Trophoblast cell (in vitro differentiated cells and primary cell): ENCODE measurements around the gene FBXO17.

Experiments
- DNase-seq, 2 donors: peaks; one replicate each; pipeline ENCODE4 v3.0.0-alpha.2; 2016
- H2AFZ ChIP-seq: 2 replicates; pipeline ENCODE4 v1.6.1; 2013; ENCODE audit warnings: low read length, moderate library complexity, mild to moderate bottlenecking; ENCODE audit not compliant: insufficient read depth, poor library complexity
- H2AK5ac ChIP-seq: 2 replicates; pipeline ENCODE4 v1.6.1; 2013; ENCODE audit warnings: mild to moderate bottlenecking, low read length
- H2BK120ac ChIP-seq: 2 replicates; pipeline ENCODE4 v1.6.1; 2013; ENCODE audit warnings: low read length, mild to moderate bottlenecking, moderate library complexity; ENCODE audit not compliant: insufficient read depth, poor library complexity
- H2BK12ac ChIP-seq: 2 replicates; pipeline ENCODE4 v1.6.1; 2013; ENCODE audit warnings: mild to moderate bottlenecking, low read length, moderate library complexity
- H2BK5ac ChIP-seq: 2 replicates; pipeline ENCODE4 v1.6.1; 2013; ENCODE audit warnings: low read length, low read depth, moderate library complexity, mild to moderate bottlenecking; ENCODE audit not compliant: poor library complexity
- H3K14ac ChIP-seq: 2 replicates; pipeline ENCODE4 v1.6.1; 2013; ENCODE audit warnings: mild to moderate bottlenecking, low read length
- H3K18ac ChIP-seq: 2 replicates; pipeline ENCODE4 v1.6.1; 2013; ENCODE audit warnings: mild to moderate bottlenecking, low read length
- H3K23ac ChIP-seq: 2 replicates; pipeline ENCODE4 v1.6.1; 2013; ENCODE audit warnings: low read length
- H3K27ac ChIP-seq: 2 replicates; pipeline ENCODE4 v1.5.1; 2013; ENCODE audit warnings: low read depth, mild to moderate bottlenecking, inconsistent platforms, low read length, moderate library complexity
- H3K27me3 ChIP-seq: 2 replicates; pipeline ENCODE4 v1.6.1; 2013; ENCODE audit warnings: inconsistent platforms, mild to moderate bottlenecking, low read length, moderate library complexity; ENCODE audit not compliant: insufficient read depth
- H3K36me3 ChIP-seq, 2 experiments: 1 replicate in 1 of 2; 2 replicates in 1 of 2; pipeline ENCODE4 v1.6.1; 2013; ENCODE audit warnings: low read length in 2 of 2, mild to moderate bottlenecking in 2 of 2, moderate library complexity in 1 of 2; ENCODE audit not compliant: insufficient read depth in 2 of 2, control insufficient read depth in 1 of 2
- H3K4ac ChIP-seq: 2 replicates; pipeline ENCODE4 v1.6.1; 2013; ENCODE audit warnings: low read depth, mild to moderate bottlenecking, low read length, moderate library complexity
- H3K4me1 ChIP-seq, 2 experiments: 1 replicate in 1 of 2; 2 replicates in 1 of 2; pipeline ENCODE4 v1.6.1; 2013; ENCODE audit warnings: low read length in 2 of 2, mild to moderate bottlenecking in 2 of 2, moderate library complexity in 1 of 2; ENCODE audit not compliant: insufficient read depth in 2 of 2, control insufficient read depth in 1 of 2
- H3K4me2 ChIP-seq: 2 replicates; pipeline ENCODE4 v1.6.1; 2013; ENCODE audit warnings: inconsistent platforms, mild to moderate bottlenecking, low read length, moderate library complexity
- H3K4me3 ChIP-seq: 2 replicates; pipeline ENCODE4 v1.5.1; 2013; ENCODE audit warnings: mild to moderate bottlenecking, low read depth, low read length, inconsistent platforms
- H3K79me1 ChIP-seq: one replicate; pipeline ENCODE4 v1.6.1; 2013; ENCODE audit warnings: low read length
- H3K79me2 ChIP-seq: 2 replicates; pipeline ENCODE4 v1.6.1; 2013; ENCODE audit warnings: low read length, mild to moderate bottlenecking; ENCODE audit not compliant: control insufficient read depth, insufficient read depth, poor library complexity
- H3K9ac ChIP-seq: 2 replicates; pipeline ENCODE4 v1.6.1; 2013; ENCODE audit warnings: mild to moderate bottlenecking, low read length
- H3K9me3 ChIP-seq: 2 replicates; pipeline ENCODE4 v1.6.1; 2013; ENCODE audit warnings: low read depth, mild to moderate bottlenecking, control low read depth, inconsistent platforms, low read length; ENCODE audit not compliant: insufficient read depth
- H4K12ac ChIP-seq: 2 replicates; pipeline ENCODE4 v1.6.1; 2013; ENCODE audit warnings: low read depth, mild to moderate bottlenecking, low read length, moderate library complexity
- H4K8ac ChIP-seq: 2 replicates; pipeline ENCODE4 v1.6.1; 2013; ENCODE audit warnings: low read depth, mild to moderate bottlenecking, low read length, moderate library complexity
- H4K91ac ChIP-seq: one replicate; pipeline ENCODE4 v1.6.1; 2013; ENCODE audit warnings: low read depth, mild to moderate bottlenecking, low read length, moderate library complexity
- WGBS: extraction: QIAGEN DNeasy Blood & Tissue Kit; methylation state at CpG from one replicate; pipeline ENCODE4 v1.1.7; 2013; ENCODE audit warnings: missing lambda C conversion rate; ENCODE audit not compliant: insufficient read length, insufficient coverage; ENCODE audit errors: extremely low coverage; 5-methylcytosine and 5-hydroxymethylcytosine counted together

The FBXO17 gene

GRCh38 chr19:38951187-38951586 is 24.4 kb downstream of the FBXO17 start:
- Histone ChIP-seq H3K18ac (no peak overlapping the region), H3K9ac (no peak overlapping the region), H3K4ac (no peak overlapping the region), H3K4me1 (peaks cover 0 to 5% of the 10 kb centered on the region in 2 experiments), H3K27me3 (no peaks in the 10 kb centered on the region), H3K23ac (no peak overlapping the region), H3K9me3 (peaks cover 2% of the 10 kb centered on the region), H4K12ac (no peak overlapping the region), H3K4me3 (no peak overlapping the region), H2AK5ac (no peak overlapping the region), H2BK12ac (no peak overlapping the region), H2BK5ac (no peak overlapping the region), H3K79me1 (no peaks in the 10 kb centered on the region), H4K91ac (no peak overlapping the region), H3K36me3 (peaks cover 0 to 1% of the 10 kb centered on the region in 2 experiments), H3K79me2 (no peaks in the 10 kb centered on the region), H3K4me2 (no peak overlapping the region), H3K27ac (no peak overlapping the region), H2BK120ac (no peak overlapping the region), H4K8ac (no peak overlapping the region), H2AFZ (no peak overlapping the region), H3K14ac (no peak overlapping the region)
- WGBS: no CpG with 5 or more reads among the region's 3 CpGs
- DNase-seq: no peak

- H2BK120ac ChIP-seq: no peak overlapping the region
These were observed 25.8 kb downstream of the FBXO17 start for GRCh38 chr19:38949580-38950367.

GRCh38 chr19:38946229-38947010 is 29.1 kb downstream of the FBXO17 start:
- H3K27ac ChIP-seq: no peak overlapping the region
- H2AK5ac ChIP-seq: no peak overlapping the region
- H3K4me2 ChIP-seq: no peak overlapping the region
- peaks cover 3% of the 10 kb centered on the region for H3K9me3 ChIP-seq
- H3K79me1 ChIP-seq: no peaks in the 10 kb centered on the region
- H3K23ac ChIP-seq: no peak overlapping the region
- no peak overlapping the region for H3K4me3 ChIP-seq
- peaks cover 0 to 4% of the 10 kb centered on the region in 2 experiments for H3K36me3 ChIP-seq
- no peak overlapping the region for H3K4ac ChIP-seq
- no peak overlapping the region for H2BK120ac ChIP-seq
- no peaks in the 10 kb centered on the region for H3K79me2 ChIP-seq
- no peak overlapping the region for H4K8ac ChIP-seq
- H2BK12ac ChIP-seq: no peak overlapping the region
- H2BK5ac ChIP-seq: no peak overlapping the region
- H2AFZ ChIP-seq: no peak overlapping the region
- no peak overlapping the region for H4K12ac ChIP-seq
- no peak for DNase-seq
- no peak overlapping the region for H4K91ac ChIP-seq
- no peak overlapping the region for H3K14ac ChIP-seq
- no peaks in the 10 kb centered on the region for H3K27me3 ChIP-seq
- no peak overlapping the region for H3K18ac ChIP-seq
- WGBS: no CpG with 5 or more reads among the region's 11 CpGs
- no peak overlapping the region for H3K9ac ChIP-seq
- H3K4me1 ChIP-seq: peaks cover 0 to 5% of the 10 kb centered on the region in 2 experiments

More at GRCh38 chr19:38949580-38950367, 25.8 kb downstream of the FBXO17 start:
- peak overlapping the region; percentile 50 for H3K4me3 ChIP-seq
- no peak overlapping the region for H2BK12ac ChIP-seq
- H3K79me2 ChIP-seq: no peaks in the 10 kb centered on the region
- H3K18ac ChIP-seq: no peak overlapping the region
- no peak overlapping the region for H4K8ac ChIP-seq
- no peak overlapping the region for H3K14ac ChIP-seq
- H3K23ac ChIP-seq: no peak overlapping the region
- peaks cover 0 to 5% of the 10 kb centered on the region in 2 experiments for H3K4me1 ChIP-seq
- H2BK5ac ChIP-seq: no peak overlapping the region
- no peak overlapping the region for H3K27ac ChIP-seq
- no peak overlapping the region for H2AFZ ChIP-seq
- H2AK5ac ChIP-seq: no peak overlapping the region
- no peaks in the 10 kb centered on the region for H3K27me3 ChIP-seq
- H3K79me1 ChIP-seq: no peaks in the 10 kb centered on the region
- peak; percentile 82 to 91 for DNase-seq
- peak overlapping the region; percentile 70 for H3K4me2 ChIP-seq
- peak overlapping the region; percentile 5 for H3K9ac ChIP-seq
- peaks cover 0 to 4% of the 10 kb centered on the region in 2 experiments for H3K36me3 ChIP-seq
- H3K9me3 ChIP-seq: peaks cover 3% of the 10 kb centered on the region
- no peak overlapping the region for H4K12ac ChIP-seq
- H3K4ac ChIP-seq: no peak overlapping the region
- WGBS: no CpG with 5 or more reads among the region's 72 CpGs
- no peak overlapping the region for H4K91ac ChIP-seq

- Histone ChIP-seq H2BK5ac (no peak overlapping the region), H3K4me2 (no peak overlapping the region), H3K14ac (no peak overlapping the region), H2BK12ac (no peak overlapping the region), H2AFZ (no peak overlapping the region), H4K91ac (no peak overlapping the region), H3K27ac (no peak overlapping the region), H3K36me3 (peaks cover 0 to 4% of the 10 kb centered on the region in 2 experiments), H2AK5ac (no peak overlapping the region), H3K4me3 (no peak overlapping the region), H3K9me3 (peaks cover 3% of the 10 kb centered on the region), H3K79me1 (no peaks in the 10 kb centered on the region), H3K4me1 (peaks cover 0 to 5% of the 10 kb centered on the region in 2 experiments), H3K4ac (no peak overlapping the region), H3K18ac (no peak overlapping the region), H3K79me2 (no peaks in the 10 kb centered on the region), H4K8ac (no peak overlapping the region), H4K12ac (no peak overlapping the region), H3K27me3 (no peaks in the 10 kb centered on the region), H2BK120ac (no peak overlapping the region), H3K9ac (no peak overlapping the region), H3K23ac (no peak overlapping the region)
- no CpG with 5 or more reads among the region's 3 CpGs for WGBS
- DNase-seq: no peak
These were observed 29.8 kb downstream of the FBXO17 start for GRCh38 chr19:38945562-38946228.
